Upper lobe of left lung (tissue), 6 donors: Measurements from ENCODE around the gene MFSD6. TPM values are rescaled to one million over a fixed set of nuclear protein-coding genes. Genes with fewer than 3 reads are reported as not detected.

Experiments
- ATAC-seq, 2 donors: fragments of 200-7000 bp; cut with Tn5 transposase; one replicate each; pipeline ENCODE4 v1.9.1; 2022; ENCODE audit warnings: mild to moderate bottlenecking in 2 of 2, moderate library complexity in 2 of 2; ENCODE audit not compliant: low FRiP score in 2 of 2
- DNase-seq, 2 donors: peaks; one replicate each; pipeline ENCODE4 v3.0.0-alpha.2; 2019 to 2020
- H3K27ac ChIP-seq, 4 donors: fragments of 200-600 bp; sonication (generic); one replicate each; pipeline ENCODE4 v1.5.1; 2016 to 2019
- H3K27me3 ChIP-seq, 4 donors: fragments of 200-600 bp; sonication (generic); one replicate each; pipeline ENCODE4 v1.5.1; 2017 to 2019
- H3K36me3 ChIP-seq, 4 donors: fragments of 200-600 bp; sonication (generic); one replicate each; pipeline ENCODE4 v1.5.1; 2016 to 2019
- H3K4me1 ChIP-seq, 4 donors: fragments of 200-600 bp; sonication (generic); one replicate each; pipeline ENCODE4 v1.5.1; 2018 to 2019
- H3K4me3 ChIP-seq, 4 donors: fragments of 200-600 bp; sonication (generic); one replicate each; pipeline ENCODE4 v1.5.1; 2017 to 2019; ENCODE audit warnings: mild to moderate bottlenecking in 2 of 4, moderate library complexity in 1 of 4
- H3K9me3 ChIP-seq, 4 donors: fragments of 200-600 bp; sonication (generic); one replicate each; pipeline ENCODE4 v1.5.1; 2018 to 2019
- CTCF ChIP-seq, 6 experiments: fragments of 450-650 bp in 4 of 6; fragments of 200-600 bp in 2 of 6; sonication (generic) in 2 of 6; IDR thresholded peaks; one replicate each; pipeline ENCODE4 v1.5.1; 2016 to 2019; ENCODE audit warnings: antibody characterized with exemption in 6 of 6
- EP300 ChIP-seq, 4 donors: sonication (generic); formaldehyde crosslinking; IDR thresholded peaks; one replicate each; pipeline ENCODE4 v1.5.1; 2017; ENCODE audit warnings: antibody characterized with exemption in 4 of 4, control low read depth in 2 of 4
- POLR2A ChIP-seq, 4 donors: fragments of 450-650 bp; IDR thresholded peaks; one replicate each; pipeline ENCODE4 v1.5.1; 2016 to 2017; ENCODE audit warnings: antibody characterized with exemption in 4 of 4, mild to moderate bottlenecking in 2 of 4
- POLR2AphosphoS5 ChIP-seq, 2 donors: sonication (generic); formaldehyde crosslinking; IDR thresholded peaks; one replicate each; pipeline ENCODE4 v1.5.1; 2017; ENCODE audit warnings: antibody characterized with exemption in 2 of 2
- WGBS, 2 donors: methylation state at CpG; one replicate each; pipeline ENCODE4 v1.1.5; 2017 to 2018; 5-methylcytosine and 5-hydroxymethylcytosine counted together
- total RNA-seq, 6 donors: library from RNA; depleted of rRNA in 4 of 6; stranded (reverse); fragments of >200 nt in 4 of 6; gene quantifications; one replicate each; pipeline versions ENCODE4 v1.1.0 to v1.2.1, GENCODE V29; 2016 to 2021
- donor health status: DM: no; HTN: no; CAD: no; lungs with moderate emphysema.
- donor health status: DM: no; HTN: yes; CAD: no; lungs with severe emphysema.

MFSD6 gene
- total RNA-seq, 6 donors from 2014 or later: 46.9 to 136 (median 80.4) TPM

- Histone ChIP-seq H3K36me3 (no peaks in the 10 kb centered on the region), H3K27me3 (no peaks in the 10 kb centered on the region), H3K4me1 (peaks cover 2 to 22% (median 4%) of the 10 kb centered on the region in 4 donors), H3K9me3 (no peaks in the 10 kb centered on the region), H3K27ac (no peak overlapping the region), H3K4me3 (no peak overlapping the region)
- ATAC-seq (no peak), DNase-seq (no peak)
- TF ChIP-seq POLR2A (IDR thresholded peaks at IDR 0.05): no peak
- no peak for TF ChIP-seq EP300 (IDR thresholded peaks at IDR 0.05)
- no peak for TF ChIP-seq CTCF (IDR thresholded peaks at IDR 0.05)
- no peak for TF ChIP-seq POLR2AphosphoS5 (IDR thresholded peaks at IDR 0.05)
Measured at GRCh38 chr2:190447766-190448165, 39.6 kb downstream of the MFSD6 start.

DNA sequence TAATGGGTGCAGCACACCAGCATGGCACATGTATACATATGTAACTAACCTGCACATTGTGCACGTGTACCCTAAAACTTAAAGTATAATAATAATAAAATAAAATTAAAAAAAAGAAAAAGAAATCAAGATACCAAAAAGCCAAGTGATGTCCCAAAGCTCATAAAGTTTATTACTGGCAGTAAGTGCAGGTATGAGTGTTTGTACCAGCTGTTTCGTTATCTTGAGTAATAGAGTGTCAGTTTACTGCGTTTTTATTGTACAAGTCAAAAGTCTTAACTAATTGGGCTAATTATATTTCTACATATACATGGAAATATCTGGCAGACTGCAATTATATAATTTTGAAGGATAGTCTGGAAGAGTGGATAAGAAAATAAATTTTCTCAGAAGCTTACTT lies 41.8 kb downstream of the MFSD6 start:
- Histone ChIP-seq H3K27ac (no peak overlapping the region), H3K9me3 (no peaks in the 10 kb centered on the region), H3K27me3 (no peaks in the 10 kb centered on the region), H3K36me3 (no peaks in the 10 kb centered on the region), H3K4me3 (no peak overlapping the region), H3K4me1 (peaks cover 0 to 10% (median 2%) of the 10 kb centered on the region in 4 donors)
- 91 to 95% methylated on average over 3 of the region's 3 CpGs for WGBS, 2 donors
- ATAC-seq (no peak), DNase-seq (no peak)
- TF ChIP-seq EP300 (IDR thresholded peaks at IDR 0.05): no peak
- no peak for TF ChIP-seq POLR2AphosphoS5 (IDR thresholded peaks at IDR 0.05)
- no peak for TF ChIP-seq POLR2A (IDR thresholded peaks at IDR 0.05)

DNA sequence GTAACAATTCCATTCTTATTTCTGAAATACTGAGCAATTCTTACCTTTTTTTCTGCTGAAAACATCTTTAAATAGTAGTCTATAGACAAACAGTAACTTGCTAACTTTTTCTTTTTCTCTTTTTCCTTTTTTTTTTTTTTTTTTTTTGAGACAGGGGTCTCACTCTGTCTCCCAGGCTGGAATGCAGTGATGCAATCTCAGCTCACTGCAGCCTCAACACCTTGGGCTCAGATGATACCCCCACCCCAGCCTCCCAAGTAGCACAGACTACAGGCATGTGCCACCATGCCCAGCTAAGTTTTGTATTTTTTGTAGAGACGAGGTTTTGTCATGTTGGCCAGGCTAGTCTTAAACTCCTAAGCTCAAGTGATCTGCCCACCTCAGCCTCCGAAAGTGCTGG lies 42.2 kb downstream of the MFSD6 start:
- Histone ChIP-seq H3K9me3 (no peaks in the 10 kb centered on the region), H3K27me3 (no peaks in the 10 kb centered on the region), H3K4me1 (peaks cover 0 to 9% (median 2%) of the 10 kb centered on the region in 4 donors), H3K36me3 (no peaks in the 10 kb centered on the region), H3K4me3 (no peak overlapping the region), H3K27ac (no peak overlapping the region)
- no peak for ATAC-seq
- 100% methylated on average over 2 of the region's 2 CpGs for WGBS, 2 donors
- TF ChIP-seq CTCF (IDR thresholded peaks at IDR 0.05) (no peak), POLR2A (IDR thresholded peaks at IDR 0.05) (no peak), POLR2AphosphoS5 (IDR thresholded peaks at IDR 0.05) (no peak), EP300 (IDR thresholded peaks at IDR 0.05) (no peak)
- DNase-seq: no peak

- Histone ChIP-seq H3K9me3 (no peaks in the 10 kb centered on the region), H3K4me1 (peaks cover 0 to 5% (median 0%) of the 10 kb centered on the region in 4 donors), H3K27me3 (no peaks in the 10 kb centered on the region), H3K27ac (no peak overlapping the region), H3K36me3 (no peaks in the 10 kb centered on the region), H3K4me3 (no peak overlapping the region)
- 88 to 94% methylated on average over 2 of the region's 2 CpGs for WGBS, 2 donors
- no peak for DNase-seq
- TF ChIP-seq CTCF (IDR thresholded peaks at IDR 0.05) (no peak), POLR2AphosphoS5 (IDR thresholded peaks at IDR 0.05) (no peak), EP300 (IDR thresholded peaks at IDR 0.05) (no peak), POLR2A (IDR thresholded peaks at IDR 0.05) (no peak)
- ATAC-seq: no peak
Measured at GRCh38 chr2:190451561-190452176, 43.5 kb downstream of the MFSD6 start.

DNA sequence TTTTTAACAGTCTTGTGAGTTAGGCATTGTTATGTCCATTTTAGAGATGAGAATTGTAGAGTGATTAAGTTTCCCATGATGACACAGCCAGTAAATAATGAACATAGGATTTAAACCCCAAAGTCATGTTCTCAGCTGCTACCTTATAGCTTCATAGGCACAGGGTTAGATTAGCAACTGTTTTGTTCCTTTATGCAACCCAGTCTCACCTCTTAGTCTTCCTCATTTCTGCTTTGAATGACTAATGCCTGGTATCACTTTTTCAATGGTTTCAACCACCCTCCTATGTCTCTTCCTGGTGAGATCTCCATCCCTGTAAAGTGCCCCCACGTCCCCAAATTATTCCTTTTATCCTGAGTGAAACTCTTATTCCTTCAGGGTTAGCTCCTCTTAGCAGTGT lies 44.3 kb downstream of the MFSD6 start:
- TF ChIP-seq POLR2AphosphoS5 (IDR thresholded peaks at IDR 0.05): no peak
- no peak for TF ChIP-seq CTCF (IDR thresholded peaks at IDR 0.05)
- no peak for TF ChIP-seq EP300 (IDR thresholded peaks at IDR 0.05)
- TF ChIP-seq POLR2A (IDR thresholded peaks at IDR 0.05): no peak
- H3K4me3 ChIP-seq: no peak overlapping the region
- H3K27me3 ChIP-seq: no peaks in the 10 kb centered on the region
- peaks cover 0 to under 1% (median 0%) of the 10 kb centered on the region in 4 donors for H3K4me1 ChIP-seq
- DNase-seq (no peak), ATAC-seq (no peak)
- H3K36me3 ChIP-seq: no peaks in the 10 kb centered on the region
- no peaks in the 10 kb centered on the region for H3K9me3 ChIP-seq
- no peak overlapping the region for H3K27ac ChIP-seq
- 71 to 81% methylated on average over 1 of the region's 1 CpG for WGBS, 2 donors
